Measurements from ENCODE around the gene RTBDN.

GRCh38 chr19:12784394-12784870 lies 49.9 kb downstream of the RTBDN start:
- TF ChIP-seq POLR2AphosphoS5 (IDR thresholded peaks at IDR 0.05; ENCODE audit: low read depth, low read length) (no peak), REST (IDR thresholded peaks at IDR 0.05; ENCODE audit: insufficient read depth in 1 of 2, low read depth in 2 of 2, low read length in 2 of 2) (no peak), TAF1 (IDR thresholded peaks at IDR 0.05; ENCODE audit: borderline replicate concordance, insufficient read depth, low read length) (no peak; the same call in 1 of the 2 replicates), SIN3A (IDR thresholded peaks at IDR 0.05; ENCODE audit: borderline replicate concordance, insufficient read depth, low read length) (no peak), FOXP2 (optimal IDR thresholded peaks at IDR 0.05; ENCODE audit: borderline replicate concordance, extremely low read depth, extremely low read length, insufficient read depth) (no peak)

All from PFSK-1 (cell line).